ENCODE measurements around the gene NDUFAF4. TPM values are rescaled to one million over a fixed set of nuclear protein-coding genes. Genes with fewer than 3 reads are reported as not detected.

Gene NDUFAF4
- total and polyA plus RNA-seq, 2 of the 8 experiments (the other 6 are each of a cell fraction or from before 2014, with no cell fraction given), result 21.9 to 84.4 TPM

- H2BK120ac ChIP-seq (replicated peaks; ENCODE audit: low read depth, low read length), result no peak overlapping the region
- H3K4me1 ChIP-seq (replicated peaks in 1 of 4; ENCODE audit: control insufficient read depth in 3 of 4, insufficient read depth in 4 of 4, low read length in 3 of 4), result no peaks in the 10 kb centered on the region
- POLR2A ChIA-PET (ENCODE audit: partially characterized antibody), result interaction anchor here (1.1 to 1.3 kb wide), 2 partner anchors 9 to 391 kb away, joined by 3 read pairs; partner anchors contain the start of gene UFL1
- no peak overlapping the region; a peak in 1 of 4 replicates for H3K4me2 ChIP-seq (ENCODE audit: insufficient read depth in 1 of 2, low read depth in 2 of 2, low read length in 2 of 2)
- H2BK15ac ChIP-seq (ENCODE audit: low read length), result no peak overlapping the region
- H4K20me1 ChIP-seq (replicated peaks in 1 of 2; ENCODE audit: control insufficient read depth in 1 of 2, insufficient read depth in 2 of 2, low read length in 2 of 2), result no peaks in the 10 kb centered on the region
- DNase-seq (ENCODE audit: low read depth in 1 of 2, low spot score in 2 of 2), result no peak
- H4K8ac ChIP-seq (ENCODE audit: extremely low read depth, insufficient read depth, low read length), result no peak overlapping the region
- H3K9me3 ChIP-seq (ENCODE audit: insufficient read depth in 2 of 2, low read depth in 1 of 2, low read length in 1 of 2), result no peaks in the 10 kb centered on the region
- no peak overlapping the region for H4K91ac ChIP-seq (replicated peaks; ENCODE audit: insufficient read length, low read length)
- no peak overlapping the region for H3K23ac ChIP-seq (ENCODE audit: insufficient read length)
- H3K27me3 ChIP-seq (replicated peaks in 1 of 4; ENCODE audit: control insufficient read depth in 3 of 4, extremely low read depth in 1 of 4, insufficient read depth in 3 of 4, low read length in 3 of 4), result peaks cover 0 to 2% (median 0%) of the 10 kb centered on the region in 4 experiments; a peak in 1 of 7 replicates
- no peaks in the 10 kb centered on the region; a peak in 1 of 8 replicates for H3K36me3 ChIP-seq (ENCODE audit: control insufficient read depth in 2 of 4, insufficient read depth in 4 of 4, low read length in 3 of 4)
- no peak for FAIRE-seq
- H3K56ac ChIP-seq (replicated peaks; ENCODE audit: insufficient read length, low read depth, low read length), result no peak overlapping the region
- H4K5ac ChIP-seq (ENCODE audit: insufficient read length, low read depth, low read length), result no peak overlapping the region
- no peak overlapping the region for H3K9ac ChIP-seq (replicated peaks in 1 of 4; ENCODE audit: extremely low read depth in 1 of 4, low read depth in 3 of 4, low read length in 3 of 4)
- H2AFZ ChIP-seq (ENCODE audit: low read length), result peak overlapping the region; percentile 89
- no peak overlapping the region for H2BK12ac ChIP-seq (ENCODE audit: low read depth, low read length)
- no peak overlapping the region for H2BK20ac ChIP-seq (ENCODE audit: low read length)
- no peak overlapping the region for H3K14ac ChIP-seq (ENCODE audit: insufficient read length)
- no peaks in the 10 kb centered on the region for H3K79me2 ChIP-seq (ENCODE audit: control insufficient read depth in 1 of 2, insufficient read depth in 2 of 2, low read length in 2 of 2)
- H3K27ac ChIP-seq (ENCODE audit: low read depth, low read length), result no peak overlapping the region
- no peak overlapping the region for H2AK5ac ChIP-seq (ENCODE audit: low read depth, low read length)
- no peaks in the 10 kb centered on the region for H3K23me2 ChIP-seq (ENCODE audit: low read depth, low read length)
- WGBS, 2 experiments (ENCODE audit: extremely low coverage in 1 of 2, insufficient coverage in 1 of 2, insufficient read length in 1 of 2, insufficient replicate concordance in 2 of 2, low coverage in 1 of 2, low lambda C conversion rate in 2 of 2, missing lambda C conversion rate in 1 of 2), result 88% methylated on average over 4 of the region's 4 CpGs; no CpG with 5 or more reads in 1 of the 2 experiments
- no peaks in the 10 kb centered on the region for H3K79me1 ChIP-seq (ENCODE audit: low read depth, low read length)
- no peak overlapping the region for H3K4ac ChIP-seq (replicated peaks; ENCODE audit: insufficient read length, low read depth, low read length)
- CTCF ChIA-PET (ENCODE audit: partially characterized antibody), result interaction anchor here (0.6 to 4.1 kb wide), 5 partner anchors 10 to 996 kb away, joined by 3 to 28 read pairs (median 4); partner anchors contain the start of gene NDUFAF4
- H3K4me3 ChIP-seq (ENCODE audit: extremely low read depth in 1 of 4, insufficient read depth in 2 of 4, low read depth in 3 of 4, low read length in 4 of 4), result no peak overlapping the region; a peak in 1 of 8 replicates
- H3K18ac ChIP-seq (ENCODE audit: extremely low read depth, low read length), result no peak overlapping the region
- no peak overlapping the region for H2BK5ac ChIP-seq (ENCODE audit: low read depth, low read length)
- no peak for TF ChIP-seq KDM4A (IDR thresholded peaks at IDR 0.05; ENCODE audit: low read depth, low read length, severe bottlenecking)
- TF ChIP-seq MAX (IDR thresholded peaks at IDR 0.05), result no peak
- TF ChIP-seq JUN (IDR thresholded peaks at IDR 0.05; ENCODE audit: low read depth, low read length), result no peak
- no peak for TF ChIP-seq ATF3 (IDR thresholded peaks at IDR 0.05; ENCODE audit: insufficient read depth, low read depth, low read length)
- TF ChIP-seq TBP (IDR thresholded peaks at IDR 0.05; ENCODE audit: low read depth, low read length), result no peak
- TF ChIP-seq PHF8 (conservative IDR thresholded peaks at IDR 0.05; ENCODE audit: low read depth, low read length), result no peak
- no peak for TF ChIP-seq RXRA (IDR thresholded peaks at IDR 0.05; ENCODE audit: insufficient read depth, low read depth, low read length)
- TF ChIP-seq POLR2AphosphoS5 (IDR thresholded peaks at IDR 0.05; ENCODE audit: low read depth, low read length), result no peak
- TF ChIP-seq TCF12 (IDR thresholded peaks at IDR 0.05; ENCODE audit: low read depth, low read length), result no peak
- no peak for TF ChIP-seq EZH2 (IDR thresholded peaks at IDR 0.05; ENCODE audit: low read depth, low read length, severe bottlenecking)
- no peak for TF ChIP-seq CTBP2 (IDR thresholded peaks at IDR 0.05; ENCODE audit: borderline replicate concordance, insufficient read depth, insufficient read length, low read length)
- no peak for TF ChIP-seq RNF2 (IDR thresholded peaks at IDR 0.05; ENCODE audit: borderline replicate concordance, low read depth, low read length, missing control alignments, poor library complexity, severe bottlenecking)
- TF ChIP-seq SP4 (IDR thresholded peaks at IDR 0.05; ENCODE audit: low read length), result no peak
These were observed 14.1 kb upstream of the NDUFAF4 start for GRCh38 chr6:96911751-96912150.

All from H1 (cell line).